Measurements from ENCODE around the gene SPOP. TPM values are rescaled to one million over a fixed set of nuclear protein-coding genes. Genes with fewer than 3 reads are reported as not detected.

The SPOP gene
- total RNA-seq, 1 experiment from 2014 or later, result 58.0 TPM

GRCh38 chr17:49722066-49722465 is 44.2 kb upstream of the SPOP start:
- no TSS peak for BruUV-seq (replicated peaks)
- DNase-seq (ENCODE audit: low read depth, low spot score) (no peak), ATAC-seq (0 out of 2 replicates have a peak, but pooled peaks have one; percentile 7)
- no peaks in the 10 kb centered on the region for H3K4me1 ChIP-seq (ENCODE audit: control insufficient read depth, insufficient read depth, low read length)
- no peak overlapping the region for H3K27ac ChIP-seq (ENCODE audit: low read length)
- H3K9me3 ChIP-seq (ENCODE audit: control insufficient read depth, insufficient read depth, low read depth, low read length), result no peaks in the 10 kb centered on the region
- ChIA-PET POLR2A (interaction anchor here (0.6 kb wide), 2 partner anchors 33 to 130 kb away, joined by 3 read pairs; no protein-coding TSS in a partner anchor), CTCF (no interaction called here)
- no peak overlapping the region for H3K4me3 ChIP-seq (ENCODE audit: low read depth in 2 of 2, low read length in 2 of 2)
- in situ Hi-C loops (cut with HindIII; ENCODE audit: low pct_unique_long_range_greater_than_20kb, low sequenced_read_pairs), result no loop called here
- TF ChIP-seq SIN3A (IDR thresholded peaks at IDR 0.05; ENCODE audit: borderline replicate concordance, insufficient read depth, low read depth, low read length), result no peak
- TF ChIP-seq POLR2AphosphoS5 (IDR thresholded peaks at IDR 0.05; ENCODE audit: low read depth, low read length), result no peak
- TF ChIP-seq TCF7L2 (IDR thresholded peaks at IDR 0.05; ENCODE audit: low read depth, low read length), result no peak
- no peak for TF ChIP-seq CTCF (IDR thresholded peaks at IDR 0.05)
- no peak for TF ChIP-seq REST (IDR thresholded peaks at IDR 0.05; ENCODE audit: insufficient read depth in 1 of 2, low read depth in 2 of 2, low read length in 1 of 2)
- H3K27me3 ChIP-seq (ENCODE audit: control insufficient read depth, insufficient read depth, low read length), result no peaks in the 10 kb centered on the region
- intact Hi-C loops (cut with micrococcal nuclease; ENCODE audit: unreplicated experiment), result no loop called here
- no peaks in the 10 kb centered on the region for H3K36me3 ChIP-seq (ENCODE audit: control insufficient read depth, insufficient read depth, low read length)

GRCh38 chr17:49717371-49717861 is 39.5 kb upstream of the SPOP start:
- no peaks in the 10 kb centered on the region for H3K9me3 ChIP-seq (ENCODE audit: control insufficient read depth, insufficient read depth, low read depth, low read length)
- H3K36me3 ChIP-seq (ENCODE audit: control insufficient read depth, insufficient read depth, low read length), result no peaks in the 10 kb centered on the region
- ChIA-PET POLR2A (interaction anchor here (0.6 kb wide), 1 partner anchor 87 kb away, joined by 4 read pairs; no protein-coding TSS in a partner anchor), CTCF (interaction anchor here (0.5 kb wide), 1 partner anchor 97 kb away, joined by 3 read pairs; no protein-coding TSS in a partner anchor)
- intact Hi-C loops (cut with micrococcal nuclease; ENCODE audit: unreplicated experiment) (no loop called here), in situ Hi-C loops (cut with HindIII; ENCODE audit: low pct_unique_long_range_greater_than_20kb, low sequenced_read_pairs) (no loop called here)
- no peak overlapping the region for H3K27ac ChIP-seq (ENCODE audit: low read length)
- no peak for DNase-seq (ENCODE audit: low read depth, low spot score)
- no peaks in the 10 kb centered on the region for H3K27me3 ChIP-seq (ENCODE audit: control insufficient read depth, insufficient read depth, low read length)
- TF ChIP-seq CTCF (IDR thresholded peaks at IDR 0.05), result no peak
- TF ChIP-seq POLR2AphosphoS5 (IDR thresholded peaks at IDR 0.05; ENCODE audit: low read depth, low read length), result no peak
- no peak for TF ChIP-seq REST (IDR thresholded peaks at IDR 0.05; ENCODE audit: insufficient read depth in 1 of 2, low read depth in 2 of 2, low read length in 1 of 2)
- TF ChIP-seq SIN3A (IDR thresholded peaks at IDR 0.05; ENCODE audit: borderline replicate concordance, insufficient read depth, low read depth, low read length), result no peak
- TF ChIP-seq TCF7L2 (IDR thresholded peaks at IDR 0.05; ENCODE audit: low read depth, low read length), result no peak
- no peak for ATAC-seq
- no peak overlapping the region for H3K4me3 ChIP-seq (ENCODE audit: low read depth in 2 of 2, low read length in 2 of 2)
- no TSS peak for BruUV-seq (replicated peaks)
- no peaks in the 10 kb centered on the region for H3K4me1 ChIP-seq (ENCODE audit: control insufficient read depth, insufficient read depth, low read length)
